ENCODE data around the gene CYBRD1.

DNA sequence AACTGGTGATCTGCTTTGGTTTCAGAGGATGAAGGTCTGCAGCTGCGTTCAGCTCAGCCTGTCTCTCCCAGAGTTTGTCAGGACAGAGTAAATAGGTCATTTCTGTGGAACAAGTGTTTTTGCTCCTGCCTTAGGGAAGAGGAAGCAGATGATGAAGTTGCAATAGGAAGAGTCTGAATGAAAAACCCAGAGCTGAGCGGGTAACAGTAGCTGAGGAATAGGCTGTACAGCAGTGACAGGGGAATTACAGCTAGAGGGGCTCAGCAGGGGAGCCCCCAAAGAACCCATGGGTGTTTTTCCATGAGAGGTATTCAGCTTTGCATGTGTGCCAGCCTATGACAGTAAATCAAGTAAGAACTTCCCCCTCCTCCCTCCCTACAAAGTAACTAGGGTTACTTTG lies 10.3 kb upstream of the CYBRD1 start:
- TF ChIP-seq, protein P1, sequence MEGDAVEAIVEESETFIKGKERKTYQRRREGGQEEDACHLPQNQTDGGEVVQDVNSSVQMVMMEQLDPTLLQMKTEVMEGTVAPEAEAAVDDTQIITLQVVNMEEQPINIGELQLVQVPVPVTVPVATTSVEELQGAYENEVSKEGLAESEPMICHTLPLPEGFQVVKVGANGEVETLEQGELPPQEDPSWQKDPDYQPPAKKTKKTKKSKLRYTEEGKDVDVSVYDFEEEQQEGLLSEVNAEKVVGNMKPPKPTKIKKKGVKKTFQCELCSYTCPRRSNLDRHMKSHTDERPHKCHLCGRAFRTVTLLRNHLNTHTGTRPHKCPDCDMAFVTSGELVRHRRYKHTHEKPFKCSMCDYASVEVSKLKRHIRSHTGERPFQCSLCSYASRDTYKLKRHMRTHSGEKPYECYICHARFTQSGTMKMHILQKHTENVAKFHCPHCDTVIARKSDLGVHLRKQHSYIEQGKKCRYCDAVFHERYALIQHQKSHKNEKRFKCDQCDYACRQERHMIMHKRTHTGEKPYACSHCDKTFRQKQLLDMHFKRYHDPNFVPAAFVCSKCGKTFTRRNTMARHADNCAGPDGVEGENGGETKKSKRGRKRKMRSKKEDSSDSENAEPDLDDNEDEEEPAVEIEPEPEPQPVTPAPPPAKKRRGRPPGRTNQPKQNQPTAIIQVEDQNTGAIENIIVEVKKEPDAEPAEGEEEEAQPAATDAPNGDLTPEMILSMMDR (IDR thresholded peaks at IDR 0.05): no peak
- TF ChIP-seq POLR2AphosphoS5 (IDR thresholded peaks at IDR 0.05): no peak
- TF ChIP-seq EP300 (IDR thresholded peaks at IDR 0.05): no peak
